Prostate gland (tissue), 2 donors: ENCODE results near the gene SPATA20. TPM values are rescaled to one million over a fixed set of nuclear protein-coding genes. Genes with fewer than 3 reads are reported as not detected.

Experiments
- DNase-seq: peaks from one replicate; pipeline ENCODE4 v3.0.0-alpha.2; 2019; ENCODE audit warnings: low spot score
- H3K27ac ChIP-seq, 2 donors: fragments of 200-600 bp; sonication (generic); 2 replicates each; pipeline ENCODE4 v1.5.1; 2017 to 2019
- H3K27me3 ChIP-seq: fragments of 200-600 bp; sonication (generic); replicated peaks from 2 replicates; pipeline ENCODE4 v1.5.1; 2019; ENCODE audit not compliant: insufficient read depth
- H3K36me3 ChIP-seq, 2 donors: fragments of 200-600 bp; sonication (generic); 1 replicate in 1 of 2; 2 replicates in 1 of 2; pipeline versions ENCODE4 v1.5.1 to v1.8.1; 2017 to 2019
- H3K4me1 ChIP-seq: fragments of 200-600 bp; sonication (generic); replicated peaks from 2 replicates; pipeline ENCODE4 v1.5.1; 2019
- H3K4me3 ChIP-seq, 2 donors: fragments of 200-600 bp; sonication (generic); 2 replicates each; pipeline ENCODE4 v1.5.1; 2017 to 2019
- H3K9me3 ChIP-seq: fragments of 200-600 bp; sonication (generic); 2 replicates; pipeline ENCODE4 v1.5.1; 2017
- CTCF ChIP-seq, 4 experiments: fragments of 200-600 bp in 2 of 4; fragments of 450-650 bp in 2 of 4; sonication (generic) in 2 of 4; IDR thresholded peaks; 1 replicate in 3 of 4; 2 replicates in 1 of 4; pipeline ENCODE4 v1.5.1; 2016 to 2019; ENCODE audit warnings: antibody characterized with exemption in 4 of 4, mild to moderate bottlenecking in 2 of 4, moderate library complexity in 2 of 4
- POLR2A ChIP-seq: fragments of 450-650 bp; IDR thresholded peaks from one replicate; pipeline ENCODE4 v1.6.1; 2016; ENCODE audit warnings: antibody characterized with exemption, mild to moderate bottlenecking
- POLR2AphosphoS5 ChIP-seq: sonication (generic); formaldehyde crosslinking; IDR thresholded peaks from one replicate; pipeline ENCODE4 v1.6.1; 2017; ENCODE audit warnings: antibody characterized with exemption
- WGBS: methylation state at CpG from one replicate; pipeline ENCODE4 v1.1.5; 2018; 5-methylcytosine and 5-hydroxymethylcytosine counted together
- intact Hi-C: fragments of 100-400 bp; cut with DNase I; formaldehyde crosslinking; loops from one replicate; pipeline ENCODE4 v1.14.2; 2022
- total RNA-seq, 2 donors: library from RNA; depleted of rRNA; stranded (reverse); fragments of >200 nt; gene quantifications; one replicate each; pipeline ENCODE4 v1.1.0, GENCODE V29; 2016

The SPATA20 gene
- total RNA-seq, 2 donors from 2014 or later, result 188 to 208 TPM

GRCh38 chr17:50596191-50597037 lies 49.4 kb downstream of the SPATA20 start:
- H3K27me3 ChIP-seq, result no peaks in the 10 kb centered on the region
- TF ChIP-seq POLR2AphosphoS5 (no peak), CTCF (IDR thresholded peaks at IDR 0.05) (no peak), POLR2A (no peak)
- no peaks in the 10 kb centered on the region for H3K9me3 ChIP-seq
- H3K36me3 ChIP-seq, result no peaks in the 10 kb centered on the region
- no peak overlapping the region for H3K27ac ChIP-seq
- no peak for DNase-seq
- WGBS, result 73% methylated on average over 34 of the region's 34 CpGs
- intact Hi-C loops, result no loop called here
- H3K4me3 ChIP-seq, result no peak overlapping the region
- H3K4me1 ChIP-seq, result peaks cover 3% of the 10 kb centered on the region

DNA sequence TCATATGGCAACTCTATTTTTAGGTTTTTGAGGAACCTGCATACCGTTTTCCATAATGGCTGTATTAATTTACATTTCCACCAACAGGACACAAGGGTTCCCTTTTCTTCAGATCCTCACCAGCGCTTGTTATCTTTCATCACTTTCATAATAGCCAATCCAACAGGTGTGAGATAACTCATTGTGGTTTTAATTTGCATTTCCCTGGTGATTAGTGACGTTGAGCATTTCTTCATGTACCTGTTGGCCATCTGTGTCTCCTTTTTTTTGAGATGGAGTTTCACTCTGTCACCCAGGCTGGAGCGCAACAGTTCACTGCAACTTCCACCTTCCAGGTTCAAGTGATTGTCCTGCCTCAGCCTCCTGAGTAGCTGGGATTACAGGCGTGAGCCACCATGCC lies 51.5 kb downstream of the SPATA20 start:
- Histone ChIP-seq H3K27me3 (no peaks in the 10 kb centered on the region), H3K27ac (no peak overlapping the region), H3K4me3 (no peak overlapping the region), H3K36me3 (no peaks in the 10 kb centered on the region), H3K9me3 (no peaks in the 10 kb centered on the region), H3K4me1 (no peaks in the 10 kb centered on the region)
- no peak for DNase-seq
- intact Hi-C loops, result no loop called here
- WGBS, result 93% methylated on average over 5 of the region's 5 CpGs
- TF ChIP-seq CTCF (IDR thresholded peaks at IDR 0.05), result no peak
- TF ChIP-seq POLR2AphosphoS5, result no peak
- TF ChIP-seq POLR2A, result no peak

DNA sequence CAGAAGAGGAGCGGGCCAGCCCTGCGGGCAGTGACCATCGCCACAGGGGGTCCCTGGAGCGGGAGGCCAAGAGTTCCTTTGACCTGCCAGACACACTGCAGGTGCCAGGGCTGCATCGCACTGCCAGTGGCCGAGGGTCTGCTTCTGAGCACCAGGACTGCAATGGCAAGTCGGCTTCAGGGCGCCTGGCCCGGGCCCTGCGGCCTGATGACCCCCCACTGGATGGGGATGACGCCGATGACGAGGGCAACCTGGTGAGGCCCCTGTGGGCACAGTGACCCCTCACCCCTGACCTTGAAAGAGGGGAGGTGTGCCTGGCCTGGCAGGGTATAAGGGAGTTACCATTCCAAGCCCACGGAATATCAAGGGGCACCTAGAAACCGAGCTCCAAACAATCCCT lies 52.6 kb downstream of the SPATA20 start:
- TF ChIP-seq POLR2AphosphoS5, result no peak
- TF ChIP-seq POLR2A, result no peak
- TF ChIP-seq CTCF (IDR thresholded peaks at IDR 0.05), result no peak
- DNase-seq, result no peak
- H3K4me3 ChIP-seq, result no peak overlapping the region
- H3K27ac ChIP-seq, result no peak overlapping the region
- H3K4me1 ChIP-seq, result no peaks in the 10 kb centered on the region
- no peaks in the 10 kb centered on the region for H3K27me3 ChIP-seq
- H3K9me3 ChIP-seq, result no peaks in the 10 kb centered on the region
- intact Hi-C loops, result no loop called here
- no peaks in the 10 kb centered on the region for H3K36me3 ChIP-seq
- 95% methylated on average over 15 of the region's 15 CpGs for WGBS

DNA sequence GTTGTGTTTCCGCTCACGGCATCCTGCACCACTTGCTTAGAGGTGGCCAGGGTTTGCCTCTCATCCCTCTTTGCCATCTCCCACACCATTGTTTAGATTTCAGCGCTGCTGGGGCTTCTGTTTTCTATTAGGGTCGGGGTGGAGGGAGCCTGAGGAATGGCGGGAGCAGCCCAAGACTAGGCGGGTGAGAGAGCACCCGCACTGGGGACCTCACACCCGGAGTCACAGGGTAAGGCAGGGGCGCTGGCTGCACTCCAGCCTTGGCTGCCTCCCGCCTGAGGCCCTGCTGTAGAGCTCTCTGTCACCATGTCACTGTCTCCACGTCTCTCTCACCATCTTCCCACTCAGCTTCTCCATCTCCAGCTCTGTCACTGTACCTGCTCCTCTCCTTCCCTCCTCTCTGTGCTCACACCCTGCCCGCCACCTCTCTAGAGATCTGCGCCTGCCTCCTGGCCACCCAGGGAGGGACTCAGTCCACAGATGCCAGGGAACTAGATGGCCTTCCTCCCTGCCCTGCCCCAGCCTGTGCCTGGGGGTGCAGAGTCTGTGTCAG lies 54.9 kb downstream of the SPATA20 start:
- no peaks in the 10 kb centered on the region for H3K36me3 ChIP-seq
- H3K27ac ChIP-seq, result no peak overlapping the region
- WGBS, result 76% methylated on average over 13 of the region's 13 CpGs
- TF ChIP-seq CTCF (IDR thresholded peaks at IDR 0.05) (no peak), POLR2AphosphoS5 (no peak)
- H3K9me3 ChIP-seq, result no peaks in the 10 kb centered on the region
- H3K4me1 ChIP-seq, result no peaks in the 10 kb centered on the region
- no peak overlapping the region for H3K4me3 ChIP-seq
- intact Hi-C loops, result no loop called here
- no peaks in the 10 kb centered on the region for H3K27me3 ChIP-seq
- DNase-seq, result no peak

DNA sequence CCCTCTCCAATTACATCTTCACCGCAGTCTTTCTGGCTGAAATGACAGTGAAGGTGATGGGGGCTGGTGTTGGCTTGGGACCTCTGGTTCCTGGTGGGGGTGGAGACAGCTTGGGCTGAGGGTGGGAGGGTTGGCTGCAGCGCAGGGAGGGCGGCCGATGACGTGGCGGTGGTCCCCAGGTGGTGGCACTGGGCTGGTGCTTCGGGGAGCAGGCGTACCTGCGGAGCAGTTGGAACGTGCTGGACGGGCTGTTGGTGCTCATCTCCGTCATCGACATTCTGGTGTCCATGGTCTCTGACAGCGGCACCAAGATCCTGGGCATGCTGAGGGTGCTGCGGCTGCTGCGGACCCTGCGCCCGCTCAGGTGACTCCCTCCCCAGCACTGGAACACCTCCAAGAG lies 55.9 kb downstream of the SPATA20 start:
- WGBS, result 77% methylated on average over 18 of the region's 18 CpGs
- no peak for DNase-seq
- Histone ChIP-seq H3K9me3 (no peaks in the 10 kb centered on the region), H3K4me1 (no peaks in the 10 kb centered on the region), H3K27me3 (no peaks in the 10 kb centered on the region), H3K27ac (no peak overlapping the region), H3K4me3 (no peak overlapping the region), H3K36me3 (no peaks in the 10 kb centered on the region)
- TF ChIP-seq POLR2AphosphoS5, result no peak
- no peak for TF ChIP-seq POLR2A
- no peak for TF ChIP-seq CTCF (IDR thresholded peaks at IDR 0.05)
- intact Hi-C loops, result no loop called here
